ENCODE data around the gene COMMD4. TPM values are rescaled to one million over a fixed set of nuclear protein-coding genes. Genes with fewer than 3 reads are reported as not detected.

The COMMD4 gene
- total RNA-seq, 1 experiment from 2014 or later, result 94.3 TPM

- Histone ChIP-seq H3K4me3 (ENCODE audit: low read depth, low read length) (no peak overlapping the region), H3K27me3 (replicated peaks; ENCODE audit: control insufficient read depth, insufficient read depth, low read length) (no peaks in the 10 kb centered on the region), H3K36me3 (ENCODE audit: control insufficient read depth, insufficient read depth, low read length) (peaks cover 3% of the 10 kb centered on the region), H3K4me1 (peaks cover 19% of the 10 kb centered on the region), H3K9me3 (no peaks in the 10 kb centered on the region)
- no peak for TF ChIP-seq CTCF (IDR thresholded peaks at IDR 0.05; ENCODE audit: insufficient read depth in 1 of 2, low read depth in 1 of 2, low read length in 1 of 2, severe bottlenecking in 1 of 2, unreplicated experiment in 1 of 2)
- Mint-ChIP-seq H3K27ac (ENCODE audit: unreplicated experiment) (no peak overlapping the region), H3K27me3 (ENCODE audit: insufficient read depth, unreplicated experiment) (no peaks in the 10 kb centered on the region), H3K36me3 (ENCODE audit: insufficient read depth, unreplicated experiment) (peaks cover 57% of the 10 kb centered on the region), H3K9me3 (ENCODE audit: unreplicated experiment) (no peaks in the 10 kb centered on the region), H3K4me1 (ENCODE audit: low read depth, unreplicated experiment) (peaks cover 13% of the 10 kb centered on the region), H3K4me3 (ENCODE audit: unreplicated experiment) (no peak overlapping the region)
- CTCF ChIA-PET, result interaction anchor here (1.5 to 2.2 kb wide), 4 partner anchors 85 to 280 kb away, joined by 15 to 33 read pairs (median 22); partner anchors contain the start of genes IMP3, SIN3A and SNX33
- POLR2A ChIA-PET, result interaction anchor here (2.5 kb wide), 1 partner anchor 88 kb away, joined by 20 read pairs; no protein-coding TSS in a partner anchor
- BruUV-seq (replicated peaks), result TSS peak; percentile 15
- intact Hi-C loops (cut with micrococcal nuclease; ENCODE audit: unreplicated experiment), result no loop called here
- DNase-seq, result no peak
Observed at GRCh38 chr15:75367006-75367405, 31.1 kb downstream of the COMMD4 start.

- Histone ChIP-seq H3K9me3 (no peaks in the 10 kb centered on the region), H3K4me3 (ENCODE audit: low read depth, low read length) (no peak overlapping the region), H3K27me3 (replicated peaks; ENCODE audit: control insufficient read depth, insufficient read depth, low read length) (no peaks in the 10 kb centered on the region), H3K4me1 (peaks cover 19% of the 10 kb centered on the region), H3K36me3 (ENCODE audit: control insufficient read depth, insufficient read depth, low read length) (peaks cover 3% of the 10 kb centered on the region)
- CTCF ChIA-PET, result interaction anchor here (0.6 to 2.2 kb wide), 23 partner anchors 13 to 319 kb away, joined by 3 to 33 read pairs (median 4); partner anchors contain the start of genes COMMD4, IMP3, SIN3A and SNUPN
- POLR2A ChIA-PET, result interaction anchor here (0.7 to 3.3 kb wide), 11 partner anchors 8 to 272 kb away, joined by 3 to 54 read pairs (median 4); partner anchors contain the start of genes COMMD4, IMP3, SIN3A and SNUPN
- BruUV-seq (replicated peaks), result no TSS peak
- Mint-ChIP-seq H3K36me3 (ENCODE audit: insufficient read depth, unreplicated experiment) (peaks cover 60% of the 10 kb centered on the region), H3K27ac (ENCODE audit: unreplicated experiment) (peak overlapping the region; percentile 93), H3K4me3 (ENCODE audit: unreplicated experiment) (peak overlapping the region; percentile 93), H3K9me3 (ENCODE audit: unreplicated experiment) (no peaks in the 10 kb centered on the region), H3K4me1 (ENCODE audit: low read depth, unreplicated experiment) (peaks cover 13% of the 10 kb centered on the region), H3K27me3 (ENCODE audit: insufficient read depth, unreplicated experiment) (no peaks in the 10 kb centered on the region)
- DNase-seq, result no peak
- intact Hi-C loops (cut with micrococcal nuclease; ENCODE audit: unreplicated experiment), result no loop called here
- TF ChIP-seq CTCF (IDR thresholded peaks at IDR 0.05; ENCODE audit: insufficient read depth in 1 of 2, low read depth in 1 of 2, low read length in 1 of 2, severe bottlenecking in 1 of 2, unreplicated experiment in 1 of 2), result no peak
Observed at GRCh38 chr15:75367406-75367912, 31.6 kb downstream of the COMMD4 start.

GRCh38 chr15:75367913-75368688 lies 32.2 kb downstream of the COMMD4 start, which contains the start of gene MAN2C1:
Gene MAN2C1 (minus strand): TSS chr15:75368607. CDS start chr15:75368583, 24 bp downstream.
- no TSS peak for BruUV-seq (replicated peaks)

More at GRCh38 chr15:75367913-75368688, 32.2 kb downstream of the COMMD4 start, which contains the start of gene MAN2C1:
- Histone ChIP-seq H3K4me3 (ENCODE audit: low read depth, low read length) (peak within 1 kb of the TSS; percentile 61), H3K27me3 (replicated peaks; ENCODE audit: control insufficient read depth, insufficient read depth, low read length) (no peaks in the 10 kb centered on the region), H3K9me3 (no peaks in the 10 kb centered on the region), H3K4me1 (peaks cover 19% of the 10 kb centered on the region), H3K36me3 (ENCODE audit: control insufficient read depth, insufficient read depth, low read length) (peaks cover 3% of the 10 kb centered on the region)
- H3K27me3 Mint-ChIP-seq (ENCODE audit: insufficient read depth, unreplicated experiment), result no peaks in the 10 kb centered on the region
- TF ChIP-seq CTCF (IDR thresholded peaks at IDR 0.05; ENCODE audit: insufficient read depth in 1 of 2, low read depth in 1 of 2, low read length in 1 of 2, severe bottlenecking in 1 of 2, unreplicated experiment in 1 of 2), result peak; percentile 53 to 92
- peaks cover 13% of the 10 kb centered on the region for H3K4me1 Mint-ChIP-seq (ENCODE audit: low read depth, unreplicated experiment)
- no peaks in the 10 kb centered on the region for H3K9me3 Mint-ChIP-seq (ENCODE audit: unreplicated experiment)
- H3K36me3 Mint-ChIP-seq (ENCODE audit: insufficient read depth, unreplicated experiment), result peaks cover 64% of the 10 kb centered on the region
- intact Hi-C loops (cut with micrococcal nuclease; ENCODE audit: unreplicated experiment), result loop anchor here (1.0 kb wide), 3 partner anchors 83 to 273 kb away; partner anchors contain the start of genes SIN3A and SNUPN
- H3K27ac Mint-ChIP-seq (ENCODE audit: unreplicated experiment), result peak within 1 kb of the TSS; percentile 93
- CTCF ChIA-PET, result interaction anchor here (0.5 to 2.2 kb wide), 31 partner anchors 13 to 373 kb away, joined by 3 to 33 read pairs (median 4); partner anchors contain the start of genes COMMD4, IMP3, SCAMP5 and SIN3A
- DNase-seq, result peak; percentile 98
- peak within 1 kb of the TSS; percentile 93 for H3K4me3 Mint-ChIP-seq (ENCODE audit: unreplicated experiment)
- POLR2A ChIA-PET, result interaction anchor here (0.6 to 3.3 kb wide), 18 partner anchors 9 to 498 kb away, joined by 3 to 54 read pairs (median 3); partner anchors contain the start of genes COMMD4, IMP3, RPP25 and SIN3A
